PC-3 (cell line): ENCODE measurements around the gene TSN.

Source experiments
- EZH2phosphoT487 ChIP-seq: fragments of 300-600 bp; sonication (generic); IDR thresholded peaks from 2 replicates; pipeline ENCODE4 v1.6.1; 2018; ENCODE audit warnings: mild to moderate bottlenecking, antibody characterized with exemption, low read length, borderline replicate concordance
- TF ChIP-seq, protein P1 (sequence below): fragments of 300-600 bp; sonication (generic); conservative IDR thresholded peaks from 2 replicates; pipeline ENCODE4 v1.5.1; 2017; ENCODE audit warnings: antibody characterized with exemption, low read depth, mild to moderate bottlenecking, low read length

DNA sequence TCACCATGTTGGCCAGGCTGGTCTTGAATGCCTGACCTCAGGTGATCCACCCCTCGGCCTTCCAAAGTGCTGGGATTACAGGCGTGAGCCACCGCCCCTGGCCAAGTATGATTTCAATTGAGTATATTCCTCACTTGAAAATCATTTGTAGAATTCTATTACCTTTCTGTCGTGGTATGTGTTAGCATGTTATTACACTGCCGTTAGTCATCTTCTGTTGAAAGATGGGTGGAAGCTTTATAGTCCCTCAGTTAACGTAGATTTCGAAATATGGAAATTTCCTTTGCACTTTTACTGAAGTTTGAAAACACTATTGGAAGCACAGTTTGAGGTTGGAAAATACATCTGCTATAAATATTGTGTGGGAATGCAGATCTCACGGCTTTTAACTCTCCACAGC is 33.5 kb upstream of the TSN start:
- TF ChIP-seq, protein P1, sequence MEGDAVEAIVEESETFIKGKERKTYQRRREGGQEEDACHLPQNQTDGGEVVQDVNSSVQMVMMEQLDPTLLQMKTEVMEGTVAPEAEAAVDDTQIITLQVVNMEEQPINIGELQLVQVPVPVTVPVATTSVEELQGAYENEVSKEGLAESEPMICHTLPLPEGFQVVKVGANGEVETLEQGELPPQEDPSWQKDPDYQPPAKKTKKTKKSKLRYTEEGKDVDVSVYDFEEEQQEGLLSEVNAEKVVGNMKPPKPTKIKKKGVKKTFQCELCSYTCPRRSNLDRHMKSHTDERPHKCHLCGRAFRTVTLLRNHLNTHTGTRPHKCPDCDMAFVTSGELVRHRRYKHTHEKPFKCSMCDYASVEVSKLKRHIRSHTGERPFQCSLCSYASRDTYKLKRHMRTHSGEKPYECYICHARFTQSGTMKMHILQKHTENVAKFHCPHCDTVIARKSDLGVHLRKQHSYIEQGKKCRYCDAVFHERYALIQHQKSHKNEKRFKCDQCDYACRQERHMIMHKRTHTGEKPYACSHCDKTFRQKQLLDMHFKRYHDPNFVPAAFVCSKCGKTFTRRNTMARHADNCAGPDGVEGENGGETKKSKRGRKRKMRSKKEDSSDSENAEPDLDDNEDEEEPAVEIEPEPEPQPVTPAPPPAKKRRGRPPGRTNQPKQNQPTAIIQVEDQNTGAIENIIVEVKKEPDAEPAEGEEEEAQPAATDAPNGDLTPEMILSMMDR, result no peak
- no peak for TF ChIP-seq EZH2phosphoT487
